Measurements from ENCODE around the gene SMCR8. TPM values are rescaled to one million over a fixed set of nuclear protein-coding genes. Genes with fewer than 3 reads are reported as not detected.

The SMCR8 gene
- total RNA-seq, 1 donor from 2014 or later, result 30.1 TPM

DNA sequence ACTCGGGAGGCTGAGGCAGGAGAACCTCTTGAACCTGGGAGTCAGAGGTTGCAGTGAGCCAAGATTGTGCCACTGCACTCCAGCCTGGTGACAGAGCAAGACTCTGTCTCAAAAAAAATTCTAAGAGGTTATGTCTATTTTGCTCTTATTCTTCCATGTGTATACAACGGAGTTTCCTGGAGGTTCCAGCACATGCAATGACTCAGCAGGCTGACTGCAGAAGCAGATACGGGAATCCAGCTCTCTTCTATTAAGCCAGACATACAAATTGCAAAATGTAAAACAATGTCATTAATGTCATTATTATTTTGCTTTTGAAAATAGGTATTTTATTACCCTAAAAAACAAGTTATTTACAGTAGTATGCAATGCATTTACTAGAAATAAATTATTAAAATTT, 36.2 kb upstream of the SMCR8 start:
- ATAC-seq (no peak), DNase-seq (no peak)
- Histone ChIP-seq H3K36me3 (peaks cover 91% of the 10 kb centered on the region), H3K9me3 (no peaks in the 10 kb centered on the region), H3K4me1 (no peaks in the 10 kb centered on the region), H3K4me3 (no peak overlapping the region), H3K27ac (no peak overlapping the region), H3K27me3 (ENCODE audit: low read depth) (no peaks in the 10 kb centered on the region)
- intact Hi-C loops (cut with DNase I), result no loop called here
- TF ChIP-seq, protein P1, sequence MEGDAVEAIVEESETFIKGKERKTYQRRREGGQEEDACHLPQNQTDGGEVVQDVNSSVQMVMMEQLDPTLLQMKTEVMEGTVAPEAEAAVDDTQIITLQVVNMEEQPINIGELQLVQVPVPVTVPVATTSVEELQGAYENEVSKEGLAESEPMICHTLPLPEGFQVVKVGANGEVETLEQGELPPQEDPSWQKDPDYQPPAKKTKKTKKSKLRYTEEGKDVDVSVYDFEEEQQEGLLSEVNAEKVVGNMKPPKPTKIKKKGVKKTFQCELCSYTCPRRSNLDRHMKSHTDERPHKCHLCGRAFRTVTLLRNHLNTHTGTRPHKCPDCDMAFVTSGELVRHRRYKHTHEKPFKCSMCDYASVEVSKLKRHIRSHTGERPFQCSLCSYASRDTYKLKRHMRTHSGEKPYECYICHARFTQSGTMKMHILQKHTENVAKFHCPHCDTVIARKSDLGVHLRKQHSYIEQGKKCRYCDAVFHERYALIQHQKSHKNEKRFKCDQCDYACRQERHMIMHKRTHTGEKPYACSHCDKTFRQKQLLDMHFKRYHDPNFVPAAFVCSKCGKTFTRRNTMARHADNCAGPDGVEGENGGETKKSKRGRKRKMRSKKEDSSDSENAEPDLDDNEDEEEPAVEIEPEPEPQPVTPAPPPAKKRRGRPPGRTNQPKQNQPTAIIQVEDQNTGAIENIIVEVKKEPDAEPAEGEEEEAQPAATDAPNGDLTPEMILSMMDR (IDR thresholded peaks at IDR 0.05), result no peak

DNA sequence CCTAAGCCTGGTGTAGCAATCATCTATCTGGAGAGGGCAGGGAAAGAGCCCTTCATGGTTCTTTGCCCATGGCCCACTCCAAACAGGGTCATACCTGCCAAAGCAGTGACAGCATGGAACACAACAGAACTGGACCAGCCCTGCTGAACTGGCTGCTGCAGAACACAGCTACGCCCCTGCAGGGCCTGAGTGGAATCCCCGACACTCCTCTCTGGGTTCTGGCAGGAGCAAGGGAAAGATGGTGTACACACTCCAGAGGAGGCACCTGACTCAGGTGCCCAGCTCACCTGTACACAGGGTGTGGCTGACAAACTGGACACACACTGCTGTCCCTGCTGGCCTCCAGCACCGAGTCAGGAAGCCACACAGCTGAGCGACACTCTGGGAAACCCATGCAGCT, 34.8 kb upstream of the SMCR8 start:
- intact Hi-C loops (cut with DNase I), result no loop called here
- ATAC-seq, result peak; percentile 89 to 92

DNA sequence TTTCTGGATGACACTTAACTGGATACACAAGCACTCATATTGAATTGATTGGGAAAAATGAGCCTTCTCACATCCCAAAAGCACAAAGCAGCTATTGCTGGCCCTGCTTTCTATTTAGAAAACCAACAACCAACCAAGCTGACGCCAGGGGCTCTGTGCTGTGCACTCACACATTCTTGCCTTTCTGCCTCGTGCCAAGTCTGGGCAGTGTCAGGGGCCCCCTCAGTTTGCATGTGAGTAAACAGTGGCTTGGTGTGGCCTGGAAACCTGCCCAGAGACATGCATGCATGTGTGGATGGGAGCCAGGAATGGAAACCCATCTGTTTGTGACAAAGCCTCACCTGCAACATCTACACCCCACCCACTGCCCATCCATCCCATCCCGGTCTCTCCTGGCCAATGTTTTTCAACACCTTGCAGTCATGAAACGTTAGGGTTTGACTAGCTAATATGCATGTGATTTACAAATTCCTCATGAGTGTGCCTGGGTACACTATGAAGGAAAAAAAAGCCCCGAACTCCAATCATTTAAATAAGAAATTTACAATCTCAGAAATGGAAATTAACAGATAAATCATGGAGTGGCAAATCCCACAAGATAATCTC, 34.2 kb upstream of the SMCR8 start:
- H3K4me3 ChIP-seq, result no peak overlapping the region
- H3K4me1 ChIP-seq, result no peaks in the 10 kb centered on the region
- peaks cover 100% of the 10 kb centered on the region for H3K36me3 ChIP-seq
- no peak overlapping the region for H3K27ac ChIP-seq
- no peaks in the 10 kb centered on the region for H3K9me3 ChIP-seq
- TF ChIP-seq, protein P1 (IDR thresholded peaks at IDR 0.05), result no peak
- intact Hi-C loops (cut with DNase I), result no loop called here
- ATAC-seq (no peak), DNase-seq (no peak)
- no peaks in the 10 kb centered on the region for H3K27me3 ChIP-seq (ENCODE audit: low read depth)

More for the DNA sequence above, 34.8 kb upstream of the SMCR8 start:
- Histone ChIP-seq H3K9me3 (no peaks in the 10 kb centered on the region), H3K27ac (no peak overlapping the region), H3K4me3 (no peak overlapping the region), H3K36me3 (peaks cover 94% of the 10 kb centered on the region), H3K27me3 (ENCODE audit: low read depth) (no peaks in the 10 kb centered on the region), H3K4me1 (no peaks in the 10 kb centered on the region)
- TF ChIP-seq, protein P1 (IDR thresholded peaks at IDR 0.05), result no peak
- DNase-seq, result peak; percentile 71

DNA sequence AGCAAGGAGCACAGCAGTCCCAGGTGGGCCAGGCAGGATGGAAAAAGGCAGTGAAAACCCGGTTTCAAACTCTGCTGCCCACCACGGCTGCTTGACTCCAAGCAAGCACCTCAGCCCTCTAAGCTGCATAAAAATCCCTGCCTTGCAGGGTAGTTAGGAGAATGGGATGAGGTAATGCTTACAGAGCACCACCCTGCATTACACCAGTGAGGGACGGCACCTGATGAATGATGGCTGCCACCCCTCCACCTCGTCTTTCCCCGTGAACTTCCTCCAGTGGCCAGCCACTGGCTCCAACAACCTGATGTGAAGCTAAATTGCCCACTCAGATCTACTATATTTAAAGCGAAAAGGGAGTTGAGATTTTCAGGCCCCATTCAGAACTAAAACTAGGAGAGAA, 33.3 kb upstream of the SMCR8 start:
- no peaks in the 10 kb centered on the region for H3K27me3 ChIP-seq (ENCODE audit: low read depth)
- no peak overlapping the region for H3K4me3 ChIP-seq
- intact Hi-C loops (cut with DNase I), result no loop called here
- no peak overlapping the region for H3K27ac ChIP-seq
- no peaks in the 10 kb centered on the region for H3K4me1 ChIP-seq
- peaks cover 100% of the 10 kb centered on the region for H3K36me3 ChIP-seq
- TF ChIP-seq, protein P1 (IDR thresholded peaks at IDR 0.05), result no peak
- no peaks in the 10 kb centered on the region for H3K9me3 ChIP-seq
- ATAC-seq (no peak), DNase-seq (no peak)

DNA sequence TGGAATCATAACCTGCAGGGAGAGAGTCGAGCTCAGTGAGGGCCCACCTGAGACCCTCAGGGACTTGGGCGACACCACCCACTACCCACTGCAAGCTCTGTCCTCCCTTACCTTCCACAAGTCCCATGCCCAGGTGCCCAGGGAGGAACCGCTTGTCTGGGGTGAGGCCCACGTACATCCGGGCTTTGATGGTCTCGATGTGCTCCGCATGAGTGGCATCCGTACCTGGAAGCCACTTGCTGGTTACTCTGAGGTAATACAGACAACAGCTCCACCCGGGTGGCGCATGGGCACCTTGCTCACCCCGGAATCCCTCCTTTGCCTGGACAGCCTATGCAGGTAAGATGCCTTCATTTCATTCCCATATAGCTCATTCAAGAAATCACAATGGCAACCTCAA, 29.8 kb upstream of the SMCR8 start:
- H3K4me1 ChIP-seq, result no peaks in the 10 kb centered on the region
- H3K4me3 ChIP-seq, result no peak overlapping the region
- intact Hi-C loops (cut with DNase I), result no loop called here
- ATAC-seq, result no peak
- TF ChIP-seq, protein P1 (IDR thresholded peaks at IDR 0.05), result no peak
- H3K27ac ChIP-seq, result no peak overlapping the region
- DNase-seq, result no peak
- peaks cover 100% of the 10 kb centered on the region for H3K36me3 ChIP-seq
- H3K27me3 ChIP-seq (ENCODE audit: low read depth), result no peaks in the 10 kb centered on the region
- no peaks in the 10 kb centered on the region for H3K9me3 ChIP-seq

Measured in lower lobe of right lung (tissue), 2 donors.